GM19238 (cell line): ENCODE results near the gene FAM177B.

Experiments
- DNase-seq: peaks from one replicate; pipeline ENCODE4 v3.0.0; 2011; ENCODE audit warnings: low spot score; ENCODE audit not compliant: insufficient read length

FAM177B gene

DNA sequence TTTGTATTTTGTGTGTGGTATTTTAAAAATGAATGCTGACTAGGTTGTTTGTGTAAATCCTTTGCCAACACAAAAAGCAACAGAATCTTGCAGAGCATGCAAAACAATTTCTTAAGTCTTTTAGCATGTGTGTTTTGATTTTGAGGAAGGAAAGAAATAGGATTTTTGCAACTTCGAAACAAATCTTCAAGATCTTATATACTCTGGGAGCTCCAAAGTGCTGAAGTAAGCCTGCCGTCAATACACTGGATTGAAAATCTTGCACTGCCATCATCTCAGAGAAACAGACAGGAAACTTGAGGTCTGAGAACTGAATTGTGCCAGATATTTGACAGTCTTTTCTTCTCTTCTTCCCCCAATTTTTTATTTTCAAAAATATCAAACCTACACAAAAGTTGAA is 48.5 kb downstream of the FAM177B start:
- DNase-seq = no peak

DNA sequence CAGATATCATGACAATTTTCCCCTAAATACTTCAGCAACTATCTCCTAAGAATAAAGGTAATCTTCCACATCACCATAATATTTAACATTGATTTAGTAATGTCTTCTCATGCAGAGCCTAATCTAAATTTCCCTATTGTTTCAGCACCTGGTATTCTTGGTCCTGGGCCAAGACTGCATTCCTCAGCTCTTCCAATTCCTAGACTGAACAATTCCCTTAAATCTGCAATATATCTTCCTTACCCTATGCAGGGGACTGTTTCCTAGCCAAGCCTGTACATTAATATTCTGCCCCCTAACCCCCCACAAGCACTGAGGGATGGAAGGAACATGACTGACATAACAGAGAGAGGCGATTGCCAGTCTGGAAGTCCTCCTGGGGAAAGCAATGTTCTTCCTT is 49.1 kb downstream of the FAM177B start:
- no peak for DNase-seq

DNA sequence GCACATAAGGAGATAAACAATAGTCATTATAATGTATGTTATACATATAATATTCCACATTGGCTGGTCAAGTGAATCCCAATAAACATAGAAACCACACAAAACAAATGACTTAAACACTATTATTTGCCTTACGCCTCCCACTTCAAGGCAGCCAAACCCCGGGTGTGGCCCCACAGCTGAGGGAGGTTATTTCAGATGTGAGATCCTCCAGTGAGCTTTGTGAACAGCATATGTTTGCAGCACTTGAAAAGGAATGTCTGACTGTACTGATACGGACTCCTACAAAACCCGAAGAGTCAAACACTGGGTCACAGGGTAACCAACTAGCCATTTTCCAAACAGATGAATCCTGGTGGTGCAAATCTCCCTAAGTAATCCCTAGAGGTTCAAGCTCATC is 50.7 kb downstream of the FAM177B start:
- no peak for DNase-seq

DNA sequence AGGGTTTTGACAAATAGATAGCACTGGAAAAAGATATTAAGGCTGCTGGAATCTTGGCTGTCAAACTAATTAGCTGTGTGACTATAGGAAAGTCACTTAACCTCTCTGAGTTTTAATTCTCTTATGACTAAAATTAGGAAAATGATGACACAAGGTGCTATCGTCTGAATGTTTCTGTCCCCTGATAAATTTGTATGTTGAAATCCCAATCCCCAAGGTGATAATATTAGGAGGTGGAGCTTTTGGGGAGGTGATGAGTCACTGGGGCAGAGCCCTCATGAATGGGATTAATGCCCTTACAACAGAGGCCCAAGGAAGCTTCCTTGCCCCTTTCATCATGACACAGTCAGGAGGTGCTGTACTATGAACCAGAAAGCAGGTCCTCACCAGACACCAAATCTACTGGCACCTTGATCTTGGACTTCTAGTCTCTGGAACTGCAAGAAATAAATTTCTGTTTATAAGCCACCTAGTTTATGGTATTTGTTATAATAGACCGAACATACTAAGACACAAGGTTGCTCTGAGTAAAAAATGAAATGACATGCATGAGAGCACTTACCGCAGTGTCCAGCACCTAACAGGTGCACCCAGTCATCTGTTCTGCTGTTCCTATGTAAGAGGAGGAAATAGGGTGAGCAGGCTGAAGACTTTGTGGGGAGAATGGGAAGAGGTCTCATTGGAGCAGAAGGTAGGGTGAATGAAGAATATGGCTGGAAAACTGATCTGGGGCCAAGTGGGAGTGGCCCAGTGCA is 51.6 kb downstream of the FAM177B start:
- DNase-seq = no peak

DNA sequence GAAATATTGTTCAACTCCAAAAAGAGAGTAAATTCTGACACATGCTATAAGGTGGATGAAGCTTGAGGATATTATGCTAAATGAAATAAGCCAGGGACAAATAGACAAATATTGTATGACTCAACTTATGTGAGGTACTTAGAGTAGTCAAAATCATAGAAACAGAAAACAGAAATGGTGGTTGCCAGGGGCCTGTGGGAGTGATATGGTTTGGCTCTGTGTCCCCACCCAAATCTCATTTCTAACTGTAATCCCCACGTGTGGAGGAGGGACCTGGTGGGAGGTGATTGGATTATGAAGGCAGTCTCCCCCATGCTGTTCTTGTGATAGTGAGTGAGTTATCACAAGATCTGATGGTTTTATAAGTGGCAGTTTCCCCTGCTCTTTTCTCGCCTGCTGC is 53.1 kb downstream of the FAM177B start:
- DNase-seq = no peak

DNA sequence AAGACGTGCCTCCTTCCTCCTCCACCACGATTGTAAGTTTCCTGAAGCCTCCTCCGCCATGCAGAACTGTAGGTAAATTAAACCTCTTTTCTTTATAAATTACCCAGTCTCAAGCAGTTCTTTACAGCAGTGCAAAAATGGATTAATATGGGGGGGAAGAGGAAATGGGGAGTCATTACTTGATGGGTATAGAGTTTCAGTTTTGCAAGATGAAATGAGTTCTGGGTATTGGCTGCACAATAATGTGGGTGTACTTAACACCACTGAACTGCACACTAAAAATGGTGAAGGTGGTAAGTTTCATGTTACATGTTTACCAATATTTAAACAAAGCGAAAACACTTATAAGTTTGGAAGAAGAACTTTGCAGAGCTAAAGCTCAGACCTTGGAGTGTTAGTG is 53.5 kb downstream of the FAM177B start:
- no peak for DNase-seq

DNA sequence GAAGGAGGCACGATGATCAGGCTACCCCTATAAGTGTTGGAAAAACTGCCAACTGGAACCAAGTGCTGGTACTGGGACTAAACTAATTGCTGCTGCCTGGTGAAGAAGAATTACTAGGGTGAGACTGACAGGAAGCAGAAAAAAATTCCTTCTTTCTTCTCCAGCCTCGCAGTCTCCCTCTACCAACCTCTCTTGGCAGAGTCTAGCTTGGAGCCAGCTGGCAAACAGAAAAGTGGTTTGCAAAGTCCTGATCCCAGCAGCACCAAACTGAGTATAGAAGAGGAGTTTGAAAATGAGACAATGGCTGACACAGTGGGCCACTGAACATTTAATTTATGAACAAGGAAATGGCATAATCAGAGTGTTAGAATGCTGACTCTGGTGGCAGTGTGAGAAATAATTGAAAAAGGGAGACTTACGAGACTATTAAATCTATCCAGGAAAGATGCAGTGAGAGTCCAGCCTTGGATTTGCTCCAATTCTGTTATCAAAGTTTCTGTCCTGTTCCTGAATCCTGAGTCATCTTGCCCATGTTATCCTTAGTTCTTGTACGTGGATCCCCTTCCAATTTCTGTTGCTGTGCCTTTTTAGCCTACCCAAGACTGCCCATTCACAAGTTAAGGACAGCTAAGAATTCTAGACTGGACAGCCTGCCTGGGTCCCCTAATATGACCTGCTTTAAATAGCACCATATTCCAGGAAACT is 54.2 kb downstream of the FAM177B start:
- no peak for DNase-seq

DNA sequence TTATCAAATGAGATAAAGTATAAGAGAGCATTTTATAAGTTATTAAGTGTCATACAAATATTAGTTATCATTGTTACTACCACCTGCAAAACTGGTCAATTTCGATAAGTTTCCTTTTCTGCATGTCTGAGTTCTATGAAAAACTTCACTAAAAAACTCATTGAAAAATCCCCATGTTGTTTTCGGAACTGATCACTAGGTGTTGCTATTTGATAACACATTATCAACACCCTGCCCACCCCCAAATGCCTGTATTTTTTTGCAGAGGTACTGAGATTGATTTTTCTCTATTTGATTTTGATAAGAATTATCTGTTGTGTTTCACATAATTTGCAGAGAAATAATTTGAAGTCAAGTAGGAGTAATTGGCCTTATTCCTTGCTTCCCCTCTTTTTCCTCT is 55.7 kb downstream of the FAM177B start:
- no peak for DNase-seq

DNA sequence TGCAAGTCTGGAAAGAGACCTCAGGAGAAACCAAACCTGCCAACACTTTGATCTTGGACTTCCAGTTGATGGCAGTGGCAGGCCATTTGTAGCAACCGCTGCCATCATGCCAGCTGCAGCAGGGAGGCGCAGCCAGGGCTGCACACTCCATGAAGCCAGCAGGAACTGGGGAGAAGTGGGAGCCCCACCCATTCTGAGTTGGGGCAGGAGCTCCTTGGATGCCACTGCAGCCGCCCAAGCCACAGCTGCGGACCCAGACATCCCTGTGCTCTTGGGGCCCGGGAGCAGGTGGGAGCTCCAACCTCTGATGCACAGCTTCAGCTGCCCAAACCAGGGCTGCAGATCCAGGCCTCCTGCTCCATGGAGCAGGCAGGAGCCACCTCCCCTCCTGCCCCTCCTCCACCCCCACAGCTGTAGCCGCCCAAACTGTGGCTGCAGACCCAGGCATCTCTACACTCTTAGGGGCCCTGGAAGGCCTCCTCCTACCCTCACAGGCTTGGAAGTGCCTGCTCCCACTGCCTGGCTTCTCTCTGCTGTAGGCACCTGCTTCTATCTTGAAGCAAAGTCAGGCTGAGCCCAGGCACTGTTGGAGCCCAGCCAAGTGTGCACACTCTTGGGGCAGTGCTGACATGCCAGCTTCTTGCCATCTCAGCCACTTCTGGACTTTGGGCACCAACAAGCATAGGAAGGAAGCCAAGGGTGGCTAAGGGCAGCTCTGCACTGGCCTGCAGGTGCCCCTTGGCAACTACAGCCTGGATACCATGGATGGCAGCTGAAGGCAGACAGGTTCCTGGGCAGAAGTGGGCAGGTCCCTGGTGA is 57.9 kb downstream of the FAM177B start:
- DNase-seq = no peak

DNA sequence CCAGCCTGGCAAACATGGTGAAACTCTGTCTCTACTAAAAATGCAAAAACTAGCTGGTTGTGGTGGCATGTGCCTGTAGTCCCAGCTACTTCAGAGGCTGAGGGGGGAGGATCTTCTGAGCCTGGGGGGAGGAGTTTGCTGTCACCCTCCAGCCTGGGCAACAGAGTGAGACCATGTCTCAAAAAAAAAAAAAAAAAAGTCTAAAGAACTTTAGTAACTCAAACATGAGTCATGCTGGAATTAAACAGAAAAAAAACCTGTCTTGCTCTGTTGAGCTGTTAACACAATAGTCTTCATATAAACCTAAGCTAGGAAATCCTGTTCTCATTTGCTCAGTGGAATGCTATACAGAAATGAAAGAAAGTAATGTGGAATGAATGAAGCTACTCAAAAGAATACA is 61.1 kb downstream of the FAM177B start:
- DNase-seq = no peak

DNA sequence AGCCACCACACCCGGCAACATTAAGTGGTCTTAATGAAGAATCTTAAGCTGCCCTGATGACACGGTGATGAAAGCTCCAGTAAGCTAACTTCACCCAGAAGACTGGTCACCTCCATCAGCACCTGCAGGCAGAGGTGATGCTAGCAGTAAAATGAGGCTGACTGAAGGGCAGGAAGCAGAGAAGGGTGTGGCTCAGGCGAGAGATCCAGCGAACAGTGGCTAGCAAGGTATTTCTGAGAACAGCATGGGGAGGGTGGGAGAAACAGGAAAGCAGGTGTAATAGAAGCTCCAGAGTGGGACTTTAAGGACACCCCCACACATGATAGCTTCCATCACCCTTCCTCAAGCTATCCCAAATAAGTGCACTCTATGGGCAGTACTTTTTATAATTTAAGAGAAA is 62.0 kb downstream of the FAM177B start:
- no peak for DNase-seq
